GM21529 (cell line): ENCODE data around the gene ERBB4.

Experiments
- ATAC-seq: cut with Tn5 transposase; IDR thresholded peaks from one replicate; pipeline ENCODE4 v1.9.1; 2021; ENCODE audit not compliant: unreplicated experiment

Gene ERBB4

GRCh38 chr2:212089873-212090272 is 448.7 kb downstream of the ERBB4 start:
- ATAC-seq = no peak

- no peak for ATAC-seq
Measured at GRCh38 chr2:212088353-212088752, 450.2 kb downstream of the ERBB4 start.

- no peak for ATAC-seq
Measured at GRCh38 chr2:212083492-212083891, 455.1 kb downstream of the ERBB4 start.

- ATAC-seq = peak; percentile 72
Measured at GRCh38 chr2:212078103-212078502, 460.5 kb downstream of the ERBB4 start.

- ATAC-seq = no peak
Measured at GRCh38 chr2:212076456-212076855, 462.1 kb downstream of the ERBB4 start.

GRCh38 chr2:212073360-212073759 is 465.2 kb downstream of the ERBB4 start:
- no peak for ATAC-seq

- ATAC-seq = no peak
Measured at GRCh38 chr2:212066546-212066945, 472.1 kb downstream of the ERBB4 start.

GRCh38 chr2:212064318-212064717 is 474.3 kb downstream of the ERBB4 start:
- ATAC-seq = no peak

GRCh38 chr2:212052412-212053159 is 486.0 kb downstream of the ERBB4 start:
- ATAC-seq = peak; percentile 80

- ATAC-seq = no peak
Measured at GRCh38 chr2:212050871-212051270, 487.7 kb downstream of the ERBB4 start.

- ATAC-seq = no peak
Measured at GRCh38 chr2:212042562-212042961, 496.0 kb downstream of the ERBB4 start.

GRCh38 chr2:212037062-212037461 is 501.5 kb downstream of the ERBB4 start:
- no peak for ATAC-seq

- ATAC-seq = no peak
Measured at GRCh38 chr2:212034841-212035585, 503.6 kb downstream of the ERBB4 start.

GRCh38 chr2:212033888-212034287 is 504.7 kb downstream of the ERBB4 start:
- no peak for ATAC-seq

- no peak for ATAC-seq
Measured at GRCh38 chr2:212032536-212033219, 505.9 kb downstream of the ERBB4 start.

GRCh38 chr2:212032032-212032431 is 506.6 kb downstream of the ERBB4 start:
- ATAC-seq = no peak

- no peak for ATAC-seq
Measured at GRCh38 chr2:212030709-212031108, 507.9 kb downstream of the ERBB4 start.

- ATAC-seq = no peak
Measured at GRCh38 chr2:212028798-212029394, 509.7 kb downstream of the ERBB4 start.

GRCh38 chr2:212027681-212028628 is 510.6 kb downstream of the ERBB4 start:
- no peak for ATAC-seq

- ATAC-seq = no peak
Measured at GRCh38 chr2:212024040-212024439, 514.6 kb downstream of the ERBB4 start.
